K562 (cell line): ENCODE results near the gene POLR3A. TPM values are rescaled to one million over a fixed set of nuclear protein-coding genes. Genes with fewer than 3 reads are reported as not detected.
A peak's percentile ranks its signal among the peaks of the same experiment; 100 is the strongest.

Source experiments
- ATAC-seq: fragments of 200-7000 bp; cut with Tn5 transposase; 3 replicates; pipeline ENCODE4 v1.9.1; 2020; ENCODE audit warnings: moderate library complexity
- BruUV-seq: library from RNA; stranded (reverse); fragments of 400-500 nt; replicated peaks from 2 replicates; lab custom pipeline; 2021; lab: Mats Ljungman, UMichigan
- CTCF ChIA-PET: fragments of 300-600 bp; formaldehyde crosslinking; extraction: SDS; loops from one replicate; lab custom pipeline; 2021; ENCODE audit warnings: low intra/inter-chr PET ratio; lab: Yijun Ruan, JAX
- POLR2A ChIA-PET: fragments of 300-600, 350-650 bp; sonication (Branson Sonifier 250); formaldehyde crosslinking; extraction: SDS; loops from one replicate; lab custom pipeline; 2021; ENCODE audit warnings: antibody characterized with exemption, inconsistent platforms; lab: Yijun Ruan, JAX
- DNase-seq, 4 experiments: peaks; one replicate each; pipeline versions ENCODE4 v3.0.0 to v3.0.0-alpha.2; 2011 to 2018; ENCODE audit warnings: low spot score in 3 of 4, mixed read lengths in 3 of 4; ENCODE audit errors: extremely low read depth in 1 of 4
- FAIRE-seq: peaks from 2 replicates; lab custom pipeline; 2011; peaks lifted over from hg19 to GRCh38; lab: Jason Lieb, UNC
- H2AFZ ChIP-seq: 2 replicates; pipeline ENCODE4 v1.6.0; 2011; ENCODE audit warnings: low read depth, low read length, control low read depth, inconsistent platforms
- H3K27ac ChIP-seq: fragments of 200-600 bp; 3 replicates; pipeline ENCODE4 v1.8.0; 2011; ENCODE audit warnings: low read depth, mild to moderate bottlenecking, control low read depth, inconsistent platforms, low read length, moderate library complexity, mixed read lengths; ENCODE audit errors: extremely low read depth
- H3K27me3 ChIP-seq, 2 experiments: fragments of 300-600 bp in 1 of 2; 2 replicates in 1 of 2; 3 replicates in 1 of 2; pipeline versions ENCODE4 v1.6.0 to v1.8.0; 2011; ENCODE audit warnings: inconsistent platforms in 2 of 2, low read length in 2 of 2, mild to moderate bottlenecking in 1 of 2, mixed read lengths in 1 of 2, moderate library complexity in 1 of 2; ENCODE audit not compliant: control insufficient read depth in 2 of 2, insufficient read depth in 2 of 2
- H3K36me3 ChIP-seq: fragments of 300-600 bp; 3 replicates; pipeline ENCODE4 v1.8.0; 2011; ENCODE audit warnings: mild to moderate bottlenecking, low read length, inconsistent platforms; ENCODE audit not compliant: control insufficient read depth, insufficient read depth
- H3K4me1 ChIP-seq, 2 experiments: fragments of 200-600 bp in 1 of 2; replicated peaks in 1 of 2; 2 replicates in 1 of 2; 3 replicates in 1 of 2; pipeline versions ENCODE4 v1.5.1 to v1.8.0; 2011; ENCODE audit warnings: inconsistent platforms in 2 of 2, low read length in 2 of 2, mild to moderate bottlenecking in 1 of 2, mixed read lengths in 1 of 2, moderate library complexity in 1 of 2; ENCODE audit not compliant: control insufficient read depth in 2 of 2, insufficient read depth in 2 of 2
- H3K4me2 ChIP-seq: 2 replicates; pipeline ENCODE4 v1.6.1; 2011; ENCODE audit warnings: low read length, control low read depth, inconsistent platforms, mixed read lengths; ENCODE audit not compliant: insufficient read depth
- H3K4me3 ChIP-seq: fragments of 200-600 bp; sonication (generic), shearing (Covaris generic); 2 replicates; pipeline ENCODE4 v1.5.1; 2016; ENCODE audit warnings: control low read depth, inconsistent platforms
- H3K79me2 ChIP-seq: fragments of 200-600 bp; 3 replicates; pipeline ENCODE4 v1.8.0; 2011; ENCODE audit warnings: low read length, inconsistent platforms; ENCODE audit not compliant: control insufficient read depth, insufficient read depth
- H3K9ac ChIP-seq, 2 experiments: 2 replicates each; pipeline versions ENCODE4 v1.6.0 to v1.6.1; 2011; ENCODE audit warnings: low read depth in 2 of 2, low read length in 2 of 2, control low read depth in 1 of 2, inconsistent platforms in 1 of 2, mild to moderate bottlenecking in 1 of 2, mixed read lengths in 1 of 2; ENCODE audit not compliant: insufficient read depth in 1 of 2
- H3K9me1 ChIP-seq: one replicate; pipeline ENCODE4 v1.6.0; 2011; ENCODE audit warnings: inconsistent platforms, mild to moderate bottlenecking, low read length, moderate library complexity; ENCODE audit not compliant: control insufficient read depth, insufficient read depth
- H3K9me3 ChIP-seq: replicated peaks from 2 replicates; pipeline ENCODE4 v1.5.1; 2011; ENCODE audit warnings: low read depth, low read length, inconsistent platforms; ENCODE audit not compliant: control insufficient read depth, insufficient read depth
- H4K20me1 ChIP-seq: replicated peaks from 2 replicates; pipeline ENCODE4 v1.6.1; 2011; ENCODE audit warnings: low read length, inconsistent platforms, mixed read lengths; ENCODE audit not compliant: control insufficient read depth, insufficient read depth
- ELF2 ChIP-seq: fragments of 250-450 bp; sonication (Bioruptor Pico); IDR thresholded peaks from 2 replicates; pipeline ENCODE4 v1.5.0; 2021; ENCODE audit warnings: mild to moderate bottlenecking
- HIVEP1 ChIP-seq: fragments of 250-450 bp; sonication (Bioruptor Pico); IDR thresholded peaks from 2 replicates; pipeline ENCODE4 v1.4.0; 2020; ENCODE audit warnings: mild to moderate bottlenecking
- NFIC ChIP-seq: fragments of 450-650 bp; IDR thresholded peaks from 2 replicates; pipeline ENCODE4 v1.6.1; 2017; ENCODE audit warnings: mild to moderate bottlenecking, inconsistent platforms
- PTTG1 ChIP-seq: fragments of 450-650 bp; IDR thresholded peaks from 2 replicates; pipeline ENCODE4 v1.6.1; 2016; ENCODE audit warnings: low read depth, mild to moderate bottlenecking, missing genetic modification characterization, missing compliant biosample characterization
- RBM14 ChIP-seq: fragments of 200-400 bp; formaldehyde crosslinking; IDR thresholded peaks from 2 replicates; pipeline ENCODE4 v1.6.1; 2018; ENCODE audit warnings: low read depth, mild to moderate bottlenecking, low read length, moderate library complexity, borderline replicate concordance; ENCODE audit not compliant: insufficient read depth
- SMAD2 ChIP-seq: fragments of 150-350 bp; IDR thresholded peaks from 2 replicates; pipeline ENCODE4 v1.6.1; 2014; ENCODE audit warnings: low read depth, mild to moderate bottlenecking, low read length
- SNRNP70 ChIP-seq: fragments of 200-400 bp; formaldehyde crosslinking; optimal IDR thresholded peaks from 2 replicates; pipeline ENCODE3; 2017; ENCODE audit warnings: low read depth, low read length
- SOX6 ChIP-seq: fragments of 450-650 bp; IDR thresholded peaks from 2 replicates; pipeline ENCODE4 v1.6.1; 2014; ENCODE audit warnings: mild to moderate bottlenecking
- TEAD1 ChIP-seq, 2 experiments: fragments of 450-650 bp in 1 of 2; sonication (generic) in 1 of 2; formaldehyde crosslinking; IDR thresholded peaks; 2 replicates each; pipeline versions ENCODE4 v1.4.0 to v1.8.0; 2020 to 2022; ENCODE audit warnings: mild to moderate bottlenecking in 2 of 2, missing genetic modification reagents in 1 of 2
- YBX1 ChIP-seq: fragments of 450-650 bp; IDR thresholded peaks from 2 replicates; pipeline ENCODE4 v1.7.1; 2016; ENCODE audit warnings: mild to moderate bottlenecking
- ZNF212 ChIP-seq: fragments of 450-650 bp; formaldehyde crosslinking; IDR thresholded peaks from 2 replicates; pipeline ENCODE4 v1.4.0; 2020; ENCODE audit warnings: mild to moderate bottlenecking
- ZNF282 ChIP-seq: sonication (generic); formaldehyde crosslinking; IDR thresholded peaks from 2 replicates; pipeline ENCODE4 v1.8.1; 2023; ENCODE audit warnings: missing genetic modification reagents
- ZNF764 ChIP-seq: fragments of 250-450 bp; sonication (Bioruptor Pico); IDR thresholded peaks from 2 replicates; pipeline ENCODE4 v1.4.0; 2020; ENCODE audit warnings: low read depth, mild to moderate bottlenecking, moderate library complexity
- WGBS: fragments of 100-300 bp; shearing (Covaris generic); methylation state at CpG from one replicate; pipeline ENCODE4 v1.1.6; 2016; ENCODE audit warnings: low coverage, mixed read lengths; ENCODE audit not compliant: insufficient coverage; ENCODE audit errors: missing lambda C conversion rate; 5-methylcytosine and 5-hydroxymethylcytosine counted together
- in situ Hi-C: fragments of 300-500 bp; cut with MboI; formaldehyde crosslinking; loops from 4 replicates; pipeline ENCODE4 v1.15.0; 2018; ENCODE audit warnings: inconsistent platforms, mixed read lengths
- intact Hi-C: fragments of 100-400 bp; cut with micrococcal nuclease; formaldehyde crosslinking; loops from 2 replicates; pipeline ENCODE4 v1.14.2; 2022
- polyA plus RNA-seq, 8 experiments: library from polyadenylated mRNA; depleted of rRNA in 4 of 8; stranded (reverse) in 5 of 8; unstranded in 3 of 8; fragments of >200 nt; fragmentation: Nextera tagmentation in 2 of 8; fragmentation: Illumina TruSeq in 1 of 8; extraction: Ambion mirVana in 2 of 8; extraction: Trizol in 1 of 8; gene quantifications; 2 replicates each; pipeline versions ENCODE4 v1.2.1 to v1.2.3, GENCODE V29; 2011 to 2014; ENCODE audit warnings: inconsistent platforms in 1 of 8, missing spikeins in 1 of 8
- total RNA-seq, 7 experiments: library from RNA; depleted of rRNA in 6 of 7; stranded (reverse); fragments of >200 nt in 6 of 7; fragmentation: Illumina TruSeq in 2 of 7; extraction: Trizol in 2 of 7; gene quantifications; 2 replicates each; pipeline versions ENCODE4 v1.2.1 to v1.2.3, GENCODE V29; 2011 to 2021; ENCODE audit warnings: low replicate concordance in 1 of 7
- TF ChIP-seq, protein P1 (sequence below), 2 experiments: fragments of 450-650 bp; IDR thresholded peaks; 2 replicates each; pipeline ENCODE4 v1.6.1; 2018; ENCODE audit warnings: mild to moderate bottlenecking in 2 of 2, low read depth in 1 of 2; ENCODE audit not compliant: partially characterized antibody in 2 of 2
- TF ChIP-seq, protein P2 (sequence below), 3 experiments: IDR thresholded peaks in 2 of 3; conservative IDR thresholded peaks in 1 of 3; 2 replicates each; pipeline ENCODE4 v1.5.1; 2011 to 2012; ENCODE audit warnings: low read length in 3 of 3, mild to moderate bottlenecking in 3 of 3, control low read depth in 2 of 3, improper control_type of control experiment in 1 of 3, inconsistent platforms in 1 of 3, low read depth in 1 of 3, mixed read lengths in 1 of 3, moderate library complexity in 1 of 3; ENCODE audit not compliant: insufficient read depth in 2 of 3
- TF ChIP-seq, protein P3 (sequence below): fragments of 250-450 bp; sonication (Bioruptor Pico); IDR thresholded peaks from 2 replicates; pipeline ENCODE4 v1.8.0; 2021; ENCODE audit warnings: borderline replicate concordance, mild to moderate bottlenecking, moderate library complexity; ENCODE audit not compliant: poor library complexity, severe bottlenecking

Gene POLR3A
- total and polyA plus RNA-seq, 9 of the 15 experiments (the other 6 are each of a cell fraction or from before 2014, with no cell fraction given), result 14.9 to 37.0 (median 26.7) TPM

DNA sequence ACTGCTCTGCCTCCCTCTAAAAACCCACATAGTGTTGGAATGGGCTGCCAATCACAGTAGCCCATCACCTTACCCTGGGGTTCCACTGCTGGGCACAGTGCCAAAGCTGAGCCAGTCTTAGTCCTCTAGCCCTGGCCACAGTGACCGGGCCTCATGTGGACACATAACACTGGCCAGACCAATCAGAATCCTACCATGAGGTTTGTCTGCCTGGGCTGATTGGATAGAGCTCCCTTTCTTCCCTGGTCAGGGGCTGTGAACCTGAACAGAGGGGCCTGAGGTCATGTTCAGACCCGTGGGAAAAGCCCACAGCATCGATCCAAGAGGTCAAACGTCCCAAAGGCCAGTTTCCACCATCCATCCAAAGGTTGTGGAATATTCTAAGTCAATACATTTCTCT, 108.8 kb downstream of the POLR3A start (continued):
- TF ChIP-seq, protein P1, sequence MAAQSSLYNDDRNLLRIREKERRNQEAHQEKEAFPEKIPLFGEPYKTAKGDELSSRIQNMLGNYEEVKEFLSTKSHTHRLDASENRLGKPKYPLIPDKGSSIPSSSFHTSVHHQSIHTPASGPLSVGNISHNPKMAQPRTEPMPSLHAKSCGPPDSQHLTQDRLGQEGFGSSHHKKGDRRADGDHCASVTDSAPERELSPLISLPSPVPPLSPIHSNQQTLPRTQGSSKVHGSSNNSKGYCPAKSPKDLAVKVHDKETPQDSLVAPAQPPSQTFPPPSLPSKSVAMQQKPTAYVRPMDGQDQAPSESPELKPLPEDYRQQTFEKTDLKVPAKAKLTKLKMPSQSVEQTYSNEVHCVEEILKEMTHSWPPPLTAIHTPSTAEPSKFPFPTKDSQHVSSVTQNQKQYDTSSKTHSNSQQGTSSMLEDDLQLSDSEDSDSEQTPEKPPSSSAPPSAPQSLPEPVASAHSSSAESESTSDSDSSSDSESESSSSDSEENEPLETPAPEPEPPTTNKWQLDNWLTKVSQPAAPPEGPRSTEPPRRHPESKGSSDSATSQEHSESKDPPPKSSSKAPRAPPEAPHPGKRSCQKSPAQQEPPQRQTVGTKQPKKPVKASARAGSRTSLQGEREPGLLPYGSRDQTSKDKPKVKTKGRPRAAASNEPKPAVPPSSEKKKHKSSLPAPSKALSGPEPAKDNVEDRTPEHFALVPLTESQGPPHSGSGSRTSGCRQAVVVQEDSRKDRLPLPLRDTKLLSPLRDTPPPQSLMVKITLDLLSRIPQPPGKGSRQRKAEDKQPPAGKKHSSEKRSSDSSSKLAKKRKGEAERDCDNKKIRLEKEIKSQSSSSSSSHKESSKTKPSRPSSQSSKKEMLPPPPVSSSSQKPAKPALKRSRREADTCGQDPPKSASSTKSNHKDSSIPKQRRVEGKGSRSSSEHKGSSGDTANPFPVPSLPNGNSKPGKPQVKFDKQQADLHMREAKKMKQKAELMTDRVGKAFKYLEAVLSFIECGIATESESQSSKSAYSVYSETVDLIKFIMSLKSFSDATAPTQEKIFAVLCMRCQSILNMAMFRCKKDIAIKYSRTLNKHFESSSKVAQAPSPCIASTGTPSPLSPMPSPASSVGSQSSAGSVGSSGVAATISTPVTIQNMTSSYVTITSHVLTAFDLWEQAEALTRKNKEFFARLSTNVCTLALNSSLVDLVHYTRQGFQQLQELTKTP (IDR thresholded peaks at IDR 0.05; ENCODE audit: low read depth in 1 of 2, partially characterized antibody in 2 of 2), result no peak
- peak; percentile 85 for TF ChIP-seq NFIC
- no peak for TF ChIP-seq ZNF282 (CRISPR knock-in tag)
- TF ChIP-seq, all 486 proteins: peak for 2

DNA sequence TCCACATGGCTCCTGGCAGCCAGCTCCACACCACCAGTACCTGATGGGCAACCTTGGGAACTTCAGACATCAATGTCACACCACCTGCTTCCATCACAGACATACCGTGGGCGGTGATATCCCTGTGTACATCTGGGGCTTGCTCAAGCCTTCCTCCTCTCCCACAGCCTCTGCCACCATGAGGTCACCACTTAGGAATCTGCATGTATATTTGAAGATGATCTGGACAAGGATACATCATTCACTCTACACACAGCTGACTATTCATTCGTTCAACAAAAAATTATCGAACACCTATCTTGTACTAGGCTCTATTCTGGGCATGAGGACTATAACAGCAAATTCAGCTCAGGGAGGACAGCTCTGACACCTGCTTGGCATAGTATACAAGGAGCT, 109.6 kb downstream of the POLR3A start:
- Histone ChIP-seq H3K36me3 (peaks cover 7% of the 10 kb centered on the region; the same call in 1 of the 3 replicates), H4K20me1 (peaks cover 17% of the 10 kb centered on the region), H3K4me3 (no peak overlapping the region), H3K4me2 (no peak overlapping the region), H3K79me2 (peaks cover 77% of the 10 kb centered on the region), H3K9ac (no peak overlapping the region), H3K9me1 (no peaks in the 10 kb centered on the region), H3K4me1 (peaks cover 11 to 30% of the 10 kb centered on the region in 2 experiments; a peak in 4 of 5 replicates), H3K9me3 (no peaks in the 10 kb centered on the region), H2AFZ (no peak overlapping the region), H3K27me3 (no peaks in the 10 kb centered on the region), H3K27ac (no peak overlapping the region)
- in situ Hi-C loops, result no loop called here
- peak; percentile 61 for ATAC-seq
- ChIA-PET POLR2A (interaction anchor here (0.5 to 10.4 kb wide), 8 partner anchors 8 to 1424 kb away, joined by 3 to 89 read pairs (median 4); no protein-coding TSS in a partner anchor), CTCF (no interaction called here)
- DNase-seq, result peak; percentile 65 to 73 (median 72)
- intact Hi-C loops, result no loop called here
- 33% methylated on average over 4 of the region's 4 CpGs for WGBS
- no TSS peak for BruUV-seq
- FAIRE-seq, result peak; percentile 69
- no peak for TF ChIP-seq ELF2 (CRISPR knock-in tag)
- TF ChIP-seq TEAD1 (CRISPR knock-in tag; IDR thresholded peaks at IDR 0.05), result peak; percentile 23 to 41; a peak in 1 of 4 replicates
- TF ChIP-seq, protein P2, sequence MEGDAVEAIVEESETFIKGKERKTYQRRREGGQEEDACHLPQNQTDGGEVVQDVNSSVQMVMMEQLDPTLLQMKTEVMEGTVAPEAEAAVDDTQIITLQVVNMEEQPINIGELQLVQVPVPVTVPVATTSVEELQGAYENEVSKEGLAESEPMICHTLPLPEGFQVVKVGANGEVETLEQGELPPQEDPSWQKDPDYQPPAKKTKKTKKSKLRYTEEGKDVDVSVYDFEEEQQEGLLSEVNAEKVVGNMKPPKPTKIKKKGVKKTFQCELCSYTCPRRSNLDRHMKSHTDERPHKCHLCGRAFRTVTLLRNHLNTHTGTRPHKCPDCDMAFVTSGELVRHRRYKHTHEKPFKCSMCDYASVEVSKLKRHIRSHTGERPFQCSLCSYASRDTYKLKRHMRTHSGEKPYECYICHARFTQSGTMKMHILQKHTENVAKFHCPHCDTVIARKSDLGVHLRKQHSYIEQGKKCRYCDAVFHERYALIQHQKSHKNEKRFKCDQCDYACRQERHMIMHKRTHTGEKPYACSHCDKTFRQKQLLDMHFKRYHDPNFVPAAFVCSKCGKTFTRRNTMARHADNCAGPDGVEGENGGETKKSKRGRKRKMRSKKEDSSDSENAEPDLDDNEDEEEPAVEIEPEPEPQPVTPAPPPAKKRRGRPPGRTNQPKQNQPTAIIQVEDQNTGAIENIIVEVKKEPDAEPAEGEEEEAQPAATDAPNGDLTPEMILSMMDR (IDR thresholded peaks at IDR 0.05 in 2 of 3, conservative IDR thresholded peaks at IDR 0.05 in 1 of 3; ENCODE audit: insufficient read depth in 2 of 3, low read depth in 1 of 3, low read length in 3 of 3), result no peak
- no peak for TF ChIP-seq RBM14
- no peak for TF ChIP-seq SOX6
- TF ChIP-seq SNRNP70, result no peak
- TF ChIP-seq SMAD2, result no peak
- no peak for TF ChIP-seq HIVEP1 (CRISPR knock-in tag)
- no peak for TF ChIP-seq ZNF212
- no peak for TF ChIP-seq PTTG1 (tag)
- TF ChIP-seq ZNF764 (CRISPR knock-in tag), result no peak
- TF ChIP-seq, protein P3, sequence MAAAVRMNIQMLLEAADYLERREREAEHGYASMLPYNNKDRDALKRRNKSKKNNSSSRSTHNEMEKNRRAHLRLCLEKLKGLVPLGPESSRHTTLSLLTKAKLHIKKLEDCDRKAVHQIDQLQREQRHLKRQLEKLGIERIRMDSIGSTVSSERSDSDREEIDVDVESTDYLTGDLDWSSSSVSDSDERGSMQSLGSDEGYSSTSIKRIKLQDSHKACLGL (CRISPR knock-in tag), result no peak
- no peak for TF ChIP-seq YBX1
